ENCODE results near the gene GRM8.

GRM8 gene

DNA sequence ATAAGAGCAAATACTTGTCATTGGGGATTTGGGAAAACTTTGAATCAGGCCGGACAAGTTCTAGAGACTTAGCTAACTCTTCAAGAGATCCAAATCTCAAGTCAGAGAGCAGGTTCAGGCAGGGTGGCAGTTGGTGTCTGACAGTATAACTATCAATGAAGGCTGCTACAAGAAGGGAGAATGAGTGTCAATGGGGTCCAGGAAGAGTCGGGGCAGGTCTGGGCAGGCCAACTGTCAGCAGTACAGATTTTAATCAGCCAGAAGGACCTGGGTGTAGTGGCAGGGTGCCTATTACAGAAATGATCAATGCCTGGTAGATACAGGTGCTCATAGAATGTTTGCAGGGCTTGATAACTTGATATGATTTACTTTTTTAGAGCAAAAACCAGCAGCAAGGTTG is 751.1 kb downstream of the GRM8 start:
- Histone ChIP-seq H3K4me3 (ENCODE audit: low read length, poor library complexity, severe bottlenecking) (no peak overlapping the region), H3K79me2 (ENCODE audit: insufficient read depth, low read length) (no peaks in the 10 kb centered on the region), H3K9ac (ENCODE audit: low read depth, low read length, poor library complexity, severe bottlenecking) (no peak overlapping the region), H3K36me3 (ENCODE audit: insufficient read depth, low read length) (no peaks in the 10 kb centered on the region), H3K4me2 (ENCODE audit: low read depth, low read length, poor library complexity, severe bottlenecking) (no peak overlapping the region), H4K20me1 (ENCODE audit: insufficient read depth, low read length, poor library complexity, severe bottlenecking) (no peaks in the 10 kb centered on the region), H3K9me3 (ENCODE audit: insufficient read depth, low read depth, low read length) (no peaks in the 10 kb centered on the region), H3K27me3 (ENCODE audit: insufficient read depth, low read length, poor library complexity, severe bottlenecking) (no peaks in the 10 kb centered on the region), H2AFZ (ENCODE audit: low read length) (no peak overlapping the region), H3F3A (ENCODE audit: low read depth) (no peaks in the 10 kb centered on the region), H3K4me1 (ENCODE audit: insufficient read depth, low read length, poor library complexity, severe bottlenecking) (no peaks in the 10 kb centered on the region), H3K9me2 (replicated peaks; ENCODE audit: low read depth, low read length) (no peaks in the 10 kb centered on the region)
- TF ChIP-seq EZH2phosphoT487 (IDR thresholded peaks at IDR 0.05; ENCODE audit: borderline replicate concordance) = no peak
- TF ChIP-seq, protein P1, sequence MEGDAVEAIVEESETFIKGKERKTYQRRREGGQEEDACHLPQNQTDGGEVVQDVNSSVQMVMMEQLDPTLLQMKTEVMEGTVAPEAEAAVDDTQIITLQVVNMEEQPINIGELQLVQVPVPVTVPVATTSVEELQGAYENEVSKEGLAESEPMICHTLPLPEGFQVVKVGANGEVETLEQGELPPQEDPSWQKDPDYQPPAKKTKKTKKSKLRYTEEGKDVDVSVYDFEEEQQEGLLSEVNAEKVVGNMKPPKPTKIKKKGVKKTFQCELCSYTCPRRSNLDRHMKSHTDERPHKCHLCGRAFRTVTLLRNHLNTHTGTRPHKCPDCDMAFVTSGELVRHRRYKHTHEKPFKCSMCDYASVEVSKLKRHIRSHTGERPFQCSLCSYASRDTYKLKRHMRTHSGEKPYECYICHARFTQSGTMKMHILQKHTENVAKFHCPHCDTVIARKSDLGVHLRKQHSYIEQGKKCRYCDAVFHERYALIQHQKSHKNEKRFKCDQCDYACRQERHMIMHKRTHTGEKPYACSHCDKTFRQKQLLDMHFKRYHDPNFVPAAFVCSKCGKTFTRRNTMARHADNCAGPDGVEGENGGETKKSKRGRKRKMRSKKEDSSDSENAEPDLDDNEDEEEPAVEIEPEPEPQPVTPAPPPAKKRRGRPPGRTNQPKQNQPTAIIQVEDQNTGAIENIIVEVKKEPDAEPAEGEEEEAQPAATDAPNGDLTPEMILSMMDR (conservative IDR thresholded peaks at IDR 0.05; ENCODE audit: low read length) = no peak

DNA sequence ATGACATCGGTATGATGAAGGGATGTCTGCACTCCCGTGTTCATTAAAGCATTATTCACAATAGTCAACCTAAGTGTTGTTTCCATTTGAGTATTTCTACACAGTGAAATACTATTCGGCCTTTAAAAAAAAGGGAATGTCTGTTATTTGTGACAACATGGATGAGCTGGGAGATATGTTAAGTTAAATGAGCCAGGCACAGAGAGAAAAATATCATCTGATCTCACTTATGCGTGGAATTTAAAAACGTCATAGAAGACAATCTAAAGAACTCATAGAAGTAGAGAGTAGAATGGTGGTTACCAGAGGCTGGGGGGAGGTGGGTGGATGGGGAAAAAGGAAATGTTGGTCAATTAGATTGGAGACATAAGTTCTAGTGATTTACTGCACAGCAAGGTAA is 753.3 kb downstream of the GRM8 start:
- H3K4me1 ChIP-seq (ENCODE audit: insufficient read depth, low read length, poor library complexity, severe bottlenecking) = no peaks in the 10 kb centered on the region
- no peaks in the 10 kb centered on the region for H3K36me3 ChIP-seq (ENCODE audit: insufficient read depth, low read length)
- H3K79me2 ChIP-seq (ENCODE audit: insufficient read depth, low read length) = no peaks in the 10 kb centered on the region
- H2AFZ ChIP-seq (ENCODE audit: low read length) = no peak overlapping the region
- H4K20me1 ChIP-seq (ENCODE audit: insufficient read depth, low read length, poor library complexity, severe bottlenecking) = no peaks in the 10 kb centered on the region
- H3K9me3 ChIP-seq (ENCODE audit: insufficient read depth, low read depth, low read length) = no peaks in the 10 kb centered on the region
- H3F3A ChIP-seq (ENCODE audit: low read depth) = no peaks in the 10 kb centered on the region
- no peak for TF ChIP-seq EZH2phosphoT487 (IDR thresholded peaks at IDR 0.05; ENCODE audit: borderline replicate concordance)
- TF ChIP-seq, protein P1 (conservative IDR thresholded peaks at IDR 0.05; ENCODE audit: low read length) = no peak
- no peak overlapping the region for H3K4me3 ChIP-seq (ENCODE audit: low read length, poor library complexity, severe bottlenecking)
- H3K9ac ChIP-seq (ENCODE audit: low read depth, low read length, poor library complexity, severe bottlenecking) = no peak overlapping the region
- H3K27me3 ChIP-seq (ENCODE audit: insufficient read depth, low read length, poor library complexity, severe bottlenecking) = no peaks in the 10 kb centered on the region
- no peaks in the 10 kb centered on the region for H3K9me2 ChIP-seq (replicated peaks; ENCODE audit: low read depth, low read length)
- H3K4me2 ChIP-seq (ENCODE audit: low read depth, low read length, poor library complexity, severe bottlenecking) = no peak overlapping the region

DNA sequence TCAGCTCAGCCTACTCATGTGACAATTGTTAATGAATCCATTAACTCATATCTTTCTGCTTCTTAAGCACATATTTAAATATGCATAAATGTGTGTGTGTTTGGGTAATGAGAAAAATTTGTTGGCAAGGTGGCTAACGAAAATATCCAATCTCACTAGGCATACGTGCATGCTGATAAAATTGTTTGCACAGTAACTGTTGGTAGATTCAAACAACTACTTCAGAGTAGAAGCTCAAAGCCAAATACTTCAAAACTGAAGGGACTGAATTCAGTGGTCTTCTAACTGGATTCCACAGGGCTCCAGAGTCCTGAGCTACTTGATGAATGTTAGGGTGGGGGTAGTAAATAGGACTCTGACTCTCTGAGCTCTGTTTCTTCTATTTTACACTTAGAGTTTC is 757.0 kb downstream of the GRM8 start:
- no peaks in the 10 kb centered on the region for H3K27me3 ChIP-seq (ENCODE audit: insufficient read depth, low read length, poor library complexity, severe bottlenecking)
- peaks cover 3% of the 10 kb centered on the region; the same call in 1 of the 2 replicates for H3K9me3 ChIP-seq (ENCODE audit: insufficient read depth, low read depth, low read length)
- H3K4me1 ChIP-seq (ENCODE audit: insufficient read depth, low read length, poor library complexity, severe bottlenecking) = no peaks in the 10 kb centered on the region
- H3K4me3 ChIP-seq (ENCODE audit: low read length, poor library complexity, severe bottlenecking) = no peak overlapping the region
- H3K9me2 ChIP-seq (replicated peaks; ENCODE audit: low read depth, low read length) = no peaks in the 10 kb centered on the region
- no peaks in the 10 kb centered on the region for H3K36me3 ChIP-seq (ENCODE audit: insufficient read depth, low read length)
- no peaks in the 10 kb centered on the region for H3F3A ChIP-seq (ENCODE audit: low read depth)
- H3K4me2 ChIP-seq (ENCODE audit: low read depth, low read length, poor library complexity, severe bottlenecking) = no peak overlapping the region
- TF ChIP-seq, protein P1 (conservative IDR thresholded peaks at IDR 0.05; ENCODE audit: low read length) = no peak
- no peak for TF ChIP-seq EZH2phosphoT487 (IDR thresholded peaks at IDR 0.05; ENCODE audit: borderline replicate concordance)
- no peaks in the 10 kb centered on the region for H4K20me1 ChIP-seq (ENCODE audit: insufficient read depth, low read length, poor library complexity, severe bottlenecking)
- H3K9ac ChIP-seq (ENCODE audit: low read depth, low read length, poor library complexity, severe bottlenecking) = no peak overlapping the region
- H3K79me2 ChIP-seq (ENCODE audit: insufficient read depth, low read length) = no peaks in the 10 kb centered on the region
- H2AFZ ChIP-seq (ENCODE audit: low read length) = no peak overlapping the region
